CD4-positive, alpha-beta T cell (primary cell): ENCODE data around the gene CTF1. TPM values are rescaled to one million over a fixed set of nuclear protein-coding genes. Genes with fewer than 3 reads are reported as not detected.

Experiments
- ATAC-seq: fragments of 200-7000 bp; cut with Tn5 transposase; one replicate; pipeline ENCODE4 v1.10.0; 2022; ENCODE audit warnings: mild to moderate bottlenecking; ENCODE audit not compliant: poor library complexity
- CTCF ChIA-PET: fragments of 350-600 bp; sonication (Branson Sonifier 250); formaldehyde crosslinking; loops from one replicate; lab custom pipeline; 2021; ENCODE audit warnings: antibody characterized with exemption, inconsistent platforms; lab: Charles Lee
- POLR2A ChIA-PET: fragments of 350-600 bp; sonication (Branson Sonifier 250); formaldehyde crosslinking; loops from one replicate; lab custom pipeline; 2021; ENCODE audit warnings: antibody characterized with exemption, inconsistent platforms; lab: Charles Lee
- DNase-seq, 14 experiments: peaks; one replicate each; pipeline ENCODE4 v3.0.0-alpha.2; 2013 to 2020; ENCODE audit warnings: mixed read lengths in 2 of 14
- H3K27ac ChIP-seq, 2 donors: one replicate each; pipeline versions ENCODE4 v1.5.1 to v1.7.0; 2013; ENCODE audit warnings: low read length in 2 of 2, low read depth in 1 of 2, mild to moderate bottlenecking in 1 of 2
- H3K27me3 ChIP-seq, 2 experiments: 1 replicate in 1 of 2; 2 replicates in 1 of 2; pipeline versions ENCODE4 v1.6.1 to v1.7.0; 2013; ENCODE audit warnings: low read length in 2 of 2, control low read depth in 1 of 2, mild to moderate bottlenecking in 1 of 2, moderate library complexity in 1 of 2; ENCODE audit not compliant: insufficient read depth in 2 of 2, control insufficient read depth in 1 of 2
- H3K36me3 ChIP-seq: one replicate; pipeline ENCODE4 v1.6.1; 2013; ENCODE audit warnings: low read length, control low read depth; ENCODE audit not compliant: insufficient read depth
- H3K4me1 ChIP-seq: one replicate; pipeline ENCODE4 v1.6.1; 2013; ENCODE audit warnings: low read length, control low read depth; ENCODE audit not compliant: insufficient read depth
- H3K4me3 ChIP-seq: one replicate; pipeline ENCODE4 v1.5.1; 2013; ENCODE audit warnings: mild to moderate bottlenecking, low read length, moderate library complexity
- H3K9me3 ChIP-seq, 2 experiments: 1 replicate in 1 of 2; 2 replicates in 1 of 2; pipeline versions ENCODE4 v1.6.1 to v1.7.0; 2013; ENCODE audit warnings: low read length in 2 of 2, mild to moderate bottlenecking in 2 of 2, control low read depth in 1 of 2, moderate library complexity in 1 of 2; ENCODE audit not compliant: control insufficient read depth in 1 of 2, insufficient read depth in 1 of 2
- H3K27ac Mint-ChIP-seq: one replicate; pipeline ENCODE4 v1.8.0; 2020; ENCODE audit warnings: mixed read lengths
- H3K27me3 Mint-ChIP-seq: one replicate; pipeline ENCODE4 v1.8.0; 2021; ENCODE audit warnings: mixed read lengths
- H3K36me3 Mint-ChIP-seq: one replicate; pipeline ENCODE4 v1.8.0; 2021; ENCODE audit warnings: low read depth, mixed read lengths
- H3K4me1 Mint-ChIP-seq: one replicate; pipeline ENCODE4 v1.8.0; 2021; ENCODE audit warnings: low read depth, mixed read lengths
- H3K4me3 Mint-ChIP-seq: one replicate; pipeline ENCODE4 v1.8.0; 2020; ENCODE audit warnings: mild to moderate bottlenecking, mixed read lengths
- H3K9me3 Mint-ChIP-seq: one replicate; pipeline ENCODE4 v1.8.0; 2020; ENCODE audit warnings: mixed read lengths
- CTCF ChIP-seq: fragments of 200-600 bp; IDR thresholded peaks from one replicate; pipeline ENCODE4 v1.8.0; 2022; ENCODE audit warnings: antibody characterized with exemption, mild to moderate bottlenecking
- intact Hi-C, 2 experiments: fragments of 100-400 bp; cut with DNase I in 1 of 2; cut with micrococcal nuclease in 1 of 2; formaldehyde crosslinking; loops; one replicate each; pipeline versions ENCODE4 v1.15.1 to v1.9.0; 2023 to 2025; cut with DNase I, micrococcal nuclease
- total RNA-seq, 174 experiments: library from RNA in 2 of 174; stranded (reverse) in 2 of 174; gene quantifications; one replicate each; pipeline ENCODE4 v1.2.3 and lab custom pipeline; 2021 to 2026

CTF1 gene
- total RNA-seq, 2 experiments from 2014 or later: 0.20 TPM; not detected in 1

- Mint-ChIP-seq H3K4me1 (peaks cover 29% of the 10 kb centered on the region), H3K36me3 (no peaks in the 10 kb centered on the region), H3K27ac (no peak overlapping the region), H3K4me3 (no peak overlapping the region), H3K9me3 (peaks cover 3% of the 10 kb centered on the region), H3K27me3 (no peaks in the 10 kb centered on the region)
- intact Hi-C loops: no loop called here
- Histone ChIP-seq H3K9me3 (peaks cover 0 to 8% of the 10 kb centered on the region in 2 experiments), H3K36me3 (no peaks in the 10 kb centered on the region), H3K4me1 (peaks cover 36% of the 10 kb centered on the region), H3K4me3 (no peak overlapping the region), H3K27me3 (no peaks in the 10 kb centered on the region), H3K27ac (no peak overlapping the region)
- DNase-seq (no peak), ATAC-seq (no peak)
- POLR2A ChIA-PET: interaction anchor here (1.2 to 1.4 kb wide), 2 partner anchors 15 to 62 kb away, joined by 4 to 5 read pairs; no protein-coding TSS in a partner anchor
- CTCF ChIA-PET: no interaction called here
- no peak for TF ChIP-seq CTCF
These were observed 10.7 kb downstream of the CTF1 start for GRCh38 chr16:30907064-30907463.

- ATAC-seq (no peak), DNase-seq (no peak)
- Histone ChIP-seq H3K27me3 (no peaks in the 10 kb centered on the region), H3K4me3 (no peak overlapping the region), H3K36me3 (no peaks in the 10 kb centered on the region), H3K9me3 (no peaks in the 10 kb centered on the region), H3K27ac (no peak overlapping the region), H3K4me1 (peaks cover 13% of the 10 kb centered on the region)
- CTCF ChIA-PET: no interaction called here
- no peaks in the 10 kb centered on the region for H3K27me3 Mint-ChIP-seq
- intact Hi-C loops: no loop called here
- peaks cover 8% of the 10 kb centered on the region for H3K4me1 Mint-ChIP-seq
- no peak overlapping the region for H3K4me3 Mint-ChIP-seq
- no peak overlapping the region for H3K27ac Mint-ChIP-seq
- no peaks in the 10 kb centered on the region for H3K36me3 Mint-ChIP-seq
- POLR2A ChIA-PET: no interaction called here
- no peak for TF ChIP-seq CTCF
- no peaks in the 10 kb centered on the region for H3K9me3 Mint-ChIP-seq
These were observed 14.1 kb downstream of the CTF1 start for GRCh38 chr16:30910427-30911029.

- Mint-ChIP-seq H3K4me1 (peaks cover 2% of the 10 kb centered on the region), H3K27ac (no peak overlapping the region), H3K9me3 (no peaks in the 10 kb centered on the region), H3K4me3 (no peak overlapping the region), H3K36me3 (no peaks in the 10 kb centered on the region), H3K27me3 (no peaks in the 10 kb centered on the region)
- intact Hi-C loops: no loop called here
- Histone ChIP-seq H3K9me3 (no peaks in the 10 kb centered on the region), H3K27me3 (no peaks in the 10 kb centered on the region), H3K27ac (no peak overlapping the region), H3K4me3 (no peak overlapping the region), H3K4me1 (peaks cover 4% of the 10 kb centered on the region), H3K36me3 (no peaks in the 10 kb centered on the region)
- ATAC-seq (no peak), DNase-seq (no peak)
- ChIA-PET CTCF (no interaction called here), POLR2A (interaction anchor here (0.6 kb wide), 1 partner anchor 11 kb away, joined by 3 read pairs; no protein-coding TSS in a partner anchor)
- TF ChIP-seq CTCF: no peak
These were observed 16.5 kb downstream of the CTF1 start for GRCh38 chr16:30912794-30913412.
